Esophagus squamous epithelium (tissue), 5 donors: ENCODE data around the gene MSTO1. TPM values are rescaled to one million over a fixed set of nuclear protein-coding genes. Genes with fewer than 3 reads are reported as not detected.
"Not testable (repeated sequence)": the region's sequence is repeated elsewhere in the genome, so short reads cannot be mapped to it uniquely, and the experiment has no call there.

ENCODE experiments used
- DNase-seq: peaks from one replicate; lab custom pipeline; 2025; lab: John Stamatoyannopoulos, UW
- H3K27ac ChIP-seq, 4 donors: fragments of 200-600 bp; sonication (generic); one replicate each; pipeline ENCODE4 v1.5.1; 2016 to 2019; ENCODE audit warnings: mild to moderate bottlenecking in 1 of 4
- H3K27me3 ChIP-seq, 4 donors: fragments of 200-600 bp; sonication (generic); 1 replicate in 3 of 4; 2 replicates in 1 of 4; pipeline versions ENCODE4 v1.5.1 to v1.6.0; 2017 to 2021; ENCODE audit warnings: antibody characterized with exemption in 1 of 4
- H3K36me3 ChIP-seq, 3 donors: fragments of 200-600 bp; sonication (generic); one replicate each; pipeline ENCODE4 v1.5.1; 2016 to 2019
- H3K4me1 ChIP-seq, 3 donors: fragments of 200-600 bp; sonication (generic); one replicate each; pipeline ENCODE4 v1.5.1; 2017 to 2019
- H3K4me3 ChIP-seq, 4 donors: fragments of 200-600 bp; sonication (generic); 1 replicate in 3 of 4; 2 replicates in 1 of 4; pipeline ENCODE4 v1.5.1; 2016 to 2019; ENCODE audit warnings: mild to moderate bottlenecking in 2 of 4, moderate library complexity in 1 of 4
- H3K9me3 ChIP-seq, 3 donors: fragments of 200-600 bp; sonication (generic); one replicate each; pipeline ENCODE4 v1.5.1; 2016 to 2019
- CTCF ChIP-seq, 6 experiments: fragments of 450-650 bp in 4 of 6; fragments of 200-600 bp in 2 of 6; sonication (generic) in 2 of 6; IDR thresholded peaks; one replicate each; pipeline ENCODE4 v1.5.1; 2016 to 2019; ENCODE audit warnings: antibody characterized with exemption in 6 of 6, mild to moderate bottlenecking in 4 of 6, moderate library complexity in 4 of 6
- POLR2A ChIP-seq, 4 donors: fragments of 450-650 bp; IDR thresholded peaks; one replicate each; pipeline ENCODE4 v1.6.1; 2017; ENCODE audit warnings: antibody characterized with exemption in 4 of 4, mild to moderate bottlenecking in 4 of 4, moderate library complexity in 3 of 4
- WGBS, 2 donors: methylation state at CpG; one replicate each; pipeline ENCODE4 v1.1.5; 2018; 5-methylcytosine and 5-hydroxymethylcytosine counted together
- intact Hi-C: fragments of 100-400 bp; cut with DNase I; formaldehyde crosslinking; loops from one replicate; pipeline ENCODE4 v1.15.0; 2022
- total RNA-seq, 4 donors: library from RNA; depleted of rRNA; stranded (reverse); fragments of >200 nt; gene quantifications; one replicate each; pipeline ENCODE4 v1.1.0, GENCODE V29; 2016
- donor health status: DM: yes; HTN: yes; CAD: no.

MSTO1 gene
- 10 to 100 TPM in 3 of 4 donors, 1 to 10 TPM in 1; 2.6 to 17.9 (median 13.6) TPM for total RNA-seq

GRCh38 chr1:155609515-155610256, at the start of gene MSTO1:
TSS of gene MSTO1 (plus strand) at chr1:155610218. CDS start at chr1:155610249, 31 bp downstream.
- 23 to 26% methylated on average over 12 of the region's 47 CpGs for WGBS, 2 donors
- Histone ChIP-seq H3K27ac (peak within 1 kb of the TSS; percentile 64 to 85 (median 78)), H3K9me3 (no peaks in the 10 kb centered on the region), H3K4me1 (peaks cover 0 to 4% (median 3%) of the 10 kb centered on the region in 3 donors), H3K36me3 (peaks cover 0 to 18% (median 11%) of the 10 kb centered on the region in 3 donors), H3K27me3 (no peaks in the 10 kb centered on the region), H3K4me3 (peak within 1 kb of the TSS; percentile 48 to 76 (median 66))
- intact Hi-C loops: no loop called here
- DNase-seq: peak; percentile 83
- TF ChIP-seq CTCF (IDR thresholded peaks at IDR 0.05) (no peak), POLR2A (IDR thresholded peaks at IDR 0.05) (peak in 2 of 4 donors; percentile 27 to 39)

- peak overlapping the region; percentile 95 to 99 (median 98) for H3K27ac ChIP-seq
- intact Hi-C loops, H3K27me3 ChIP-seq, DNase-seq, H3K9me3 ChIP-seq, H3K36me3 ChIP-seq: not testable (repeated sequence)
- H3K4me3 ChIP-seq: peak overlapping the region; percentile 78 to 96 (median 95)
- H3K4me1 ChIP-seq: peaks cover 15 to 59% (median 26%) of the 10 kb centered on the region in 3 donors
- 1% methylated on average over 18 to 20 of the region's 56 CpGs for WGBS, 2 donors
These were observed 48.0 kb upstream of the MSTO1 start for GRCh38 chr1:155561779-155562580.

- intact Hi-C loops: no loop called here
- Histone ChIP-seq H3K9me3 (no peaks in the 10 kb centered on the region), H3K27ac (peak within 1 kb of the TSS; percentile 95 to 99 (median 98)), H3K36me3 (peaks cover 0 to 13% (median 0%) of the 10 kb centered on the region in 3 donors), H3K4me3 (peak within 1 kb of the TSS; percentile 78 to 96 (median 95)), H3K27me3 (no peaks in the 10 kb centered on the region), H3K4me1 (peaks cover 15 to 52% (median 26%) of the 10 kb centered on the region in 3 donors)
- peak; percentile 69 for DNase-seq
- TF ChIP-seq CTCF (IDR thresholded peaks at IDR 0.05): peak in 2 of 6 experiments; percentile 21 to 34
- TF ChIP-seq POLR2A (IDR thresholded peaks at IDR 0.05): peak in 3 of 4 donors; percentile 60 to 96 (median 92)
- 1% methylated on average over 21 to 27 of the region's 87 CpGs for WGBS, 2 donors
These were observed 47.2 kb upstream of the MSTO1 start, which contains the start of gene ASH1L for GRCh38 chr1:155562581-155563376. TSS of gene ASH1L (minus strand) at chr1:155562803. CDS start at chr1:155521519, 41,284 bp downstream.

- intact Hi-C loops, H3K27me3 ChIP-seq, DNase-seq, H3K9me3 ChIP-seq: not testable (repeated sequence)
- H3K4me1 ChIP-seq: peaks cover 15 to 45% (median 26%) of the 10 kb centered on the region in 3 donors
- H3K27ac ChIP-seq: peak overlapping the region; percentile 95 to 99 (median 98)
- peak overlapping the region; percentile 78 to 96 (median 95) for H3K4me3 ChIP-seq
- H3K36me3 ChIP-seq: peaks cover 0 to 14% (median 0%) of the 10 kb centered on the region in 3 donors
- 0% methylated on average over 13 to 17 of the region's 19 CpGs for WGBS, 2 donors
These were observed 46.5 kb upstream of the MSTO1 start for GRCh38 chr1:155563377-155564022.

- Histone ChIP-seq H3K27me3 (no peaks in the 10 kb centered on the region), H3K4me1 (peaks cover 0 to 7% (median under 1%) of the 10 kb centered on the region in 3 donors), H3K9me3 (no peaks in the 10 kb centered on the region), H3K36me3 (peaks cover 0 to 27% (median 0%) of the 10 kb centered on the region in 3 donors), H3K27ac (no peak overlapping the region), H3K4me3 (no peak overlapping the region)
- TF ChIP-seq CTCF (IDR thresholded peaks at IDR 0.05) (no peak), POLR2A (IDR thresholded peaks at IDR 0.05) (no peak)
- no peak for DNase-seq
- intact Hi-C loops: no loop called here
- WGBS, 2 donors: 76 to 82% methylated on average over 6 of the region's 6 CpGs
These were observed 39.9 kb upstream of the MSTO1 start for GRCh38 chr1:155569988-155570592.
